NCI-H1417 treated with DMSO at 0.1 percent for 48 hours (cell line): ENCODE measurements around the gene ASIC2.

ENCODE experiments used
- DNase-seq: peaks from one replicate; lab custom pipeline; 2025; lab: John Stamatoyannopoulos, UW

ASIC2 gene

GRCh38 chr17:33242375-33243124 lies 50.5 kb downstream of the ASIC2 start:
- no peak for DNase-seq

- no peak for DNase-seq
Observed at GRCh38 chr17:33241390-33241789, 51.7 kb downstream of the ASIC2 start.

GRCh38 chr17:33240362-33240761 lies 52.7 kb downstream of the ASIC2 start:
- no peak for DNase-seq

GRCh38 chr17:33239702-33240101 lies 53.4 kb downstream of the ASIC2 start:
- DNase-seq, result no peak

GRCh38 chr17:33234930-33235685 lies 58.0 kb downstream of the ASIC2 start:
- no peak for DNase-seq

- DNase-seq, result no peak
Observed at GRCh38 chr17:33234233-33234632, 58.9 kb downstream of the ASIC2 start.

GRCh38 chr17:33233811-33234177 lies 59.3 kb downstream of the ASIC2 start:
- DNase-seq, result no peak

GRCh38 chr17:33229499-33229898 lies 63.6 kb downstream of the ASIC2 start:
- no peak for DNase-seq

GRCh38 chr17:33229028-33229427 lies 64.1 kb downstream of the ASIC2 start:
- DNase-seq, result no peak

- DNase-seq, result no peak
Observed at GRCh38 chr17:33228548-33228947, 64.5 kb downstream of the ASIC2 start.

GRCh38 chr17:33227911-33228310 lies 65.2 kb downstream of the ASIC2 start:
- DNase-seq, result no peak

- DNase-seq, result no peak
Observed at GRCh38 chr17:33225994-33226393, 67.1 kb downstream of the ASIC2 start.

GRCh38 chr17:33225509-33225908 lies 67.6 kb downstream of the ASIC2 start:
- DNase-seq, result no peak

GRCh38 chr17:33220036-33220435 lies 73.1 kb downstream of the ASIC2 start:
- no peak for DNase-seq

GRCh38 chr17:33218698-33219601 lies 74.1 kb downstream of the ASIC2 start:
- no peak for DNase-seq

- DNase-seq, result no peak
Observed at GRCh38 chr17:33217891-33218290, 75.2 kb downstream of the ASIC2 start.

- DNase-seq, result no peak
Observed at GRCh38 chr17:33214996-33215395, 78.1 kb downstream of the ASIC2 start.

- DNase-seq, result no peak
Observed at GRCh38 chr17:33210285-33210684, 82.8 kb downstream of the ASIC2 start.

- DNase-seq, result no peak
Observed at GRCh38 chr17:33209671-33210070, 83.4 kb downstream of the ASIC2 start.

- DNase-seq, result no peak
Observed at GRCh38 chr17:33207231-33207630, 85.9 kb downstream of the ASIC2 start.

- DNase-seq, result no peak
Observed at GRCh38 chr17:33205552-33205951, 87.5 kb downstream of the ASIC2 start.

- DNase-seq, result no peak
Observed at GRCh38 chr17:33204701-33205100, 88.4 kb downstream of the ASIC2 start.

- no peak for DNase-seq
Observed at GRCh38 chr17:33204156-33204555, 88.9 kb downstream of the ASIC2 start.
